ENCODE measurements around the gene ZNF274.

GRCh38 chr19:58237324-58237723 lies 54.5 kb downstream of the ZNF274 start:
- TF ChIP-seq SIN3A (IDR thresholded peaks at IDR 0.05; ENCODE audit: borderline replicate concordance, low read depth, low read length) (no peak), RAD21 (IDR thresholded peaks at IDR 0.05; ENCODE audit: low read length) (no peak), CTCF (IDR thresholded peaks at IDR 0.05) (no peak), JUND (IDR thresholded peaks at IDR 0.05) (no peak)
